ENCODE measurements around the gene NHLRC4. TPM values are rescaled to one million over a fixed set of nuclear protein-coding genes. Genes with fewer than 3 reads are reported as not detected.
"Not testable (repeated sequence)": the region's sequence is repeated elsewhere in the genome, so short reads cannot be mapped to it uniquely, and the experiment has no call there.

NHLRC4 gene
- total RNA-seq, 1 donor from 2014 or later: 0.38 TPM

DNA sequence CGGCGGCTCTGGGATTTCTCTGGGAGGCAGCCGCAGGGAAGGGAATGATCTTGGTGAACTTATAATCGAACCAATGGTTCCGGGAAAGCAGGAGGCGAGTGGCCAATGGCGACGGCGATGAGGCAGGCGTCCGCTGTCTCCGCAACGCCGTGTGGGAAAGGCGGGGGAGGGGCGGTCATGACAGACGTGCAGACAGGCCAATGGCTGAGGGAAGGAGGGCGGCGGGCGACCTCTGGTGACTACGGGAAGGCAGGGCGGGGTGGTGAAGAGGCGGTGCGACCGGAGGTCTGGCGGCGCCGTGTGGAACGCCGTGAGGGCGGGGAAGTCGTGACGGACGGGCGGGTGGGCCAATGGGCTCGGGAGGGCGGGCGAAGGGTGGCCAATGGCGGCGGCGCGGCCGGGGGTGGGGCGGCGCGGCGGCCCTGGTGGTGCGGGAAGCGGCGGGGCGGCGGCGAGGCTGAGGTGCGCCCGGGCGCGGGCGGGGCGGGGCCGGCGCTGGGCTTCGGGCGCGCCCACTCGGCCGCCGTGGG lies 22.9 kb downstream of the NHLRC4 start, which contains the start of gene RAB40C:
Gene RAB40C, plus strand, starts transcription at position 409 of the 530 bp plus-strand sequence. CDS start 226 bp downstream, outside the sequence.
- DNase-seq (peak; percentile 99), ATAC-seq (ENCODE audit: poor library complexity) (peak; percentile 95)
- intact Hi-C loops (cut with DNase I): loop anchor here (5.0 kb wide), 1 partner anchor 48 kb away; the partner anchor contains the start of gene METTL26

DNA sequence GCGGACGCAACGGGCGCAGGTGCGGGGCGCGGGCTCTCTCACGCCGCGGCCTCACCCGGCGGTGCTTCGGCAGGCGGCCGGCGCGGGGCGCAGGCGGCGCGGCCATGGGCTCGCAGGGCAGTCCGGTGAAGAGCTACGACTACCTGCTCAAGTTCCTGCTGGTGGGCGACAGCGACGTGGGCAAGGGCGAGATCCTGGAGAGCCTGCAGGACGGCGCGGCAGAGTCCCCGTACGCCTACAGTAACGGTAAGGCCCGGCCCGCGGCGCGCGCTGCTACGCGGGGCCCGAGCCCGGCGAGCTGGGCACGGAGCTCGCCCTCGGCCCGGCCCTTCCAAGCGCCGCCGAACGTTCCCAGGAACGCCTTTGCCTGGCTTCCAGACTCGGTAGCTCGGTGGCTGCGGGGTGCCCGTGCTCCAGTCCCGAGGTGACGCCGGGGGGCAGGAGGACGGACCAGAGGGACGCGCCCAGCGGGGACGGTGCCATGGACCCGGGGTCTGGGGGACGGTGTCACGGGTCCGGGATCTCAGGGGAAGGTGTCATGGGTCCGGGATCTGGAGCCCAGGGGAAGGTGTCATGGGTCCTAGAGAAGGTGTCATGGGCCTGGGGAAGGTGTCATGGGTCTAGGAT lies 23.5 kb downstream of the NHLRC4 start:
- ATAC-seq (ENCODE audit: poor library complexity) (no peak), DNase-seq (peak; percentile 63)
- intact Hi-C loops (cut with DNase I): no loop called here

DNA sequence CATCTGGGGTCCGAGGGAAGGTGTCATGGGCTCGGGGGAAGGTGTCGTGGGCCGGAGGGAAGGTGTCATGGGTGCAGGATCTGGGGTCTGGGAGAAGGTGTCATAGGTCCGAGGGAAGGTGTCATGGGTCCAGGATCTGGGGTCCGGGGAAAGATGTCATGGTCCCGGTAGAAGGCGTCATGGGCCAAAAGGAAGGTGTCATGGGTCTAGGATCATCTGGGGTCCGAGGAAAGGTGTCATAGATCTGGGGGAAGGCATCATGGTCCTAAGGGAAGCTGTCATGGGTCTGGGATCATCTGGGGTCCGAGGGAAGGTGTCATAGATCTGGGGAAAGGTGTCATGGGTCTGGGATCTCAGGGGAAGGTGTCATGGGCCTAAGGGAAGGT lies 24.0 kb downstream of the NHLRC4 start:
- no peak for ATAC-seq (ENCODE audit: poor library complexity)
- intact Hi-C loops (cut with DNase I): no loop called here
- no peak for DNase-seq

DNA sequence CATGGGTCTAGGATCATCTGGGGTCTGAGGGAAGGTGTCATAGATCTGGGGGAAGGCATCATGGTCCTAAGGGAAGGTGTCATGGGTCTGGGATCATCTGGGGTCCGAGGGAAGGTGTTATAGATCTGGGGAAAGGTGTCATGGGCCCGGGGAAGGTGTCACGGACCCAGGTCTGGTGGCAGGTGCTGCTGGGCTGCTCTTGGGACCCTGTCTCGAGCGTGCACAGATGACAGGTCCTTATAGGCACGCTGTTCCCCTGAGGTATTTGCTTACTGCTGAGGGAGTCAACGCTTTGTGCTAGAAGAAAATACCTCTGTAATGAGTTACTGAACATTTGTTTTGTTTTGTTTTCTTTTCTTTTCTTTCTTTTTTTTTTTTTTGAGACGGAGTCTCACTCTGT lies 24.4 kb downstream of the NHLRC4 start:
- DNase-seq (no peak), ATAC-seq (ENCODE audit: poor library complexity) (no peak)
- intact Hi-C loops (cut with DNase I): no loop called here

DNA sequence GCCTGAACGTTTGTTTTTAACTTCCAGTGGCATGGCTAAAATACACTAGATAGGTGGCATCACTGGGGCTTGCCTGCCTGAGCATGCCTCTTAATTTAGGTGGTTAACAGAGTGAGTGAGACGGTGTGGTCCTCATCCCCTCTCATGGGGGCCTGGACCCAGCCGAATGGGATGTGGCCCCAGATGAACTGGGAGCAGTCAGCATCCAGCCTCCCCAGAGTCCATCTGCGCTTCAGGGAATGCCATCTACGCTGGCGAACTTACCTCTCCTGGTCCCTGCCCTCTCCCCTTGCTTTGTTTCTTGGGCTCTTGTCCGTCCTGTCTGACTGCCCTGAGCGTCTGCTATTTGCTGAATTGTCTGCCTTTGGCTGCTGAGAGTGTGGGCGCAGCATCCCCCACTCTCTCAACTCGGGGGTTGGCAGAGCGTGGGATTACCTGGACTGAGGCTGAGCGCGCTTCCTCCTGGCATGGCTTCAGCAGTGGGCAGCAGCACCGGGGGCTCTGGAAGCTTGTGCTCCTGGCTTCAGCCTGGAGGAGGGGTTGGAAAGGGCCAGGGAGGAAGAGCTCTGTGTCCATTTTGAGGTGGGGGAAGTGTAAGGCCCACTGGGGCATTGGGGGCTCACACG lies 25.2 kb downstream of the NHLRC4 start:
- DNase-seq: no peak

DNA sequence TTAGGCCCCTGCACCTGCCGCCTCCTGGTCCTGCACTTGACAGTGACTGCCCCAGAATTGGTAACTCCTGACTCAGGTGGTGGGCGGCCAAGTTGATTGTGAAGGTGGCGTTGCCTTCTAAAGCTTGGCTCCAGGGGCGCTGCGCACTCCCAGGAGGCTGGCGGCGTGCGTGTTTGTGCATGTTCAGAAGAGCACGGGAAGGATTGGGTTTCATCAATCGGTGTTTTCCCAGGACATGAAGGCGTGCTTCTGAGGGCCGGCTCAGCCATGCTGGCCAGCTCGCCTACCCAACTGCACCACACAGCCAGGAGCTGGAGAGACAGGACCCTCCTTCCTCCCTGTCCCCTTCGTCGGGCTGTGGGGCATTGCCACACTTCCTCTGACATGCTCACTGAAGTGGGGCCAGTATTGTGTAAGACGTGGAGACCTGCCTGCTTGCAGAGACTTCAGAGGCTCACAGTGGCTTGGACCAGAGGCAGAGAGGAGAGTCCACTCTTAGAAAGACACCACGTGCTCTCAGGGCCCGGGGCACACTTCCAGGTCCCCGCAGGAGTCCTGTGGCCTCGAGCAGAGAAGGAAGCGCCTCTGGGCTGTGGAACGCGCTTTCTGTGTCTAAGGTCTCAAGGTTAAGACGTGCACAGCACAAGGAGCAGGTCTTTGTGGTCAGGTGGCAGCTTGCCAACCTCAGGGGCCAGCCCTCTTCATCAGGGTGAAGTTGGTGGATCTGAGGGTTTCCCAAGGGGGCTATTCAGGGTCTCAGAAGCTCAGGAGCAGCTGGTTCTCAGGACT lies 25.9 kb downstream of the NHLRC4 start:
- DNase-seq (peak; percentile 68), ATAC-seq (ENCODE audit: poor library complexity) (no peak)
- intact Hi-C loops (cut with DNase I): no loop called here

More for the DNA sequence above, 25.2 kb downstream of the NHLRC4 start:
- ATAC-seq (ENCODE audit: poor library complexity): no peak
- intact Hi-C loops (cut with DNase I): no loop called here

DNA sequence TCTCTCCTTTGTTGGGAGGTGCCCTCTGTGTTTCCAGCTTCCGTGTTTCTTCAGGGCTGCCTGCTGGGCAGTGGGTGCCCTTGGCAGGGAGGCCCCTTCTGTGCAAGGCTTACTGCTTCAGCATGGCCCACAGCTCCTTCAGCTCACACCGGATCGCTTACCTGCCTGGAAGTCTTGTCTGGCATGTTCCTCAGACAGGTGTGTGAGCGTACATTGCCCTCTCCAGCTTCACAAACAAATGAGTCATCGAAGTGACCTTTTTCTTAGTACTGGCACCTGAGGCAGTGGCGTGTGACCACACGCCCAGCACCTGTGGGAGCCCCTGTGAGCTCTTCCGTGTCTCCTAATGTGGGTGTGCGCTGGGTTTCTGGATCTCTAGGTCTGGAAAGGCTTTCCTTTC lies 26.6 kb downstream of the NHLRC4 start:
- intact Hi-C loops (cut with DNase I): no loop called here
- no peak for DNase-seq

DNA sequence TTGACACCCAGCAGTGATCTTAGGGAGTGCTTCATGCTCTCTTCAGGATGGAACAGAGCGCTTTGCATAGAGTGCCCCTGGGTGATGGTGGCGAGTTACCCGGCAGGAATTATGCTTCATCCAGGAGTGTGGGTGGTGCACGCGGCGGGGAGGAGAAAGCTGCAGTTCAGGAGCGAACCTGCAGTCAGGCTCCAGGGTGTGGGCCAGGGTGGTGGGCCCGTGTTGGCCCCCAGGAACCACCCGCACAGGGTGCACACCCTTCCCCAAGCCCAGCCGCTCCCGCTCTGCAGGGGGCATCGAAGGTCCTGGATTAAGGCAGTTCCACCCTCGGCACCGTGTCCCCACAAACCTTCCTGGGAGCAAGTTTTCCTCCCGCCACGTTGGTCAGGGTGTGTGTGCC lies 27.0 kb downstream of the NHLRC4 start:
- intact Hi-C loops (cut with DNase I): no loop called here
- no peak for ATAC-seq (ENCODE audit: poor library complexity)
- no peak for DNase-seq

More for the DNA sequence above, 26.6 kb downstream of the NHLRC4 start:
- no peak for ATAC-seq (ENCODE audit: poor library complexity)

DNA sequence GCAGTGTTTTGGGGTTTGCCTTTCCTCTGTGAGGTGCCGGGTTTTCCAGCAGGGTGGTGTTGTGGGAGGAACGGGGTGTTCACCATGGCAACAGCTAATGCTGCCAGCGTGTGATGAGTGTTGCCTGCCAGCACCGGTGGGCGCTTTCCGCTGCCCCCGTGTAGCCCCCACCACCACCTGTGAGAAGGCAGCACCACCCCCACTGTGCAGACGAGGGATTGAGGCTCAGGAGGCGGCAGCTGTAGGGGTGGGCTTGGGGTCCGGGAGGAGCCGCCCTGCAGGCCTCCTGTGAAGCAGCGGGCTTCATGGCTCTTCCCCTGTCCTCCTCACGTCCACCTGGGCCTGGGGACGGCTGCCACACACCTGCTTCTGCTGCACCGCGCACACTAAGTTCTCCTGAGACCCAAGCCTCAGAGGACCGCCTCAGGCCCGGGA lies 28.3 kb downstream of the NHLRC4 start:
- DNase-seq: no peak
- intact Hi-C loops (cut with DNase I): no loop called here
- no peak for ATAC-seq (ENCODE audit: poor library complexity)

DNA sequence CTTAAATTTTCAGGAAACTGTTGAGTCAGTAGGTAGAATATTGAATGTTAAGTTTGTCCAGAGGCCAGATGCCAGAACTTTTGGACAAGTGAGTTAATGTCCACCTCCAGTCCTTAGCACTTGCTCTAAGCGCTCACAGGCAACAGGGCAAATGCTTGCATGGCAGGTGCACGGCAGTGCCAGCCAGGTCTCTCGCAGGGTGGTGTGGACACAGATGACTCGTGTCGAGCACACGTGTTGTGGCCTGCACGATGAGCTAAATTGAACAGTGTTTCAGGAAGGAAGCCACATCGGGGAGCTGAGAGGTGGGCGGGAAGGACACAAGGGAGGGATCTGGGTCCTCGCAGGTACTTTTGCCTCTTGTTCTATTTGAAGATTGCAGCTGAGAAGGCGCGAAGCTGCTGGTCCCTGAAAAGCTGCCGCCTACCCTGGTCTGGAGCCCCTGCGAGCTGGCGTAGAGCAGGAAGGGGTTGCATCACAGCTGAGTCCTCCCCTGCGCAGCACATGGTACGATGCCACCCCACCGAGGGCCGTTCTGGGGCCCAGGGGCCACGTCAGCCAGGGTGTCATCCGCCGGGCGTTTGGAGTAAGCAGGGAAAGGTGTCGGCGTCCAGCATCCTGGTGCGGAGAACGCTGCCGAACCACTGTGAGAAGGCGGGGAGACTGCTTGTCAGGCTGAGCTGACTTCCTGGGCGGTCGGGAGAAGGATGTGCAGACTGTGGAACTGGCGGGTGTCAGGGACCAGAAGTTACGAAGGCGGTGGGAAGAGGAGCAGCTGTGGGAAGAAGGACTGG lies 29.3 kb downstream of the NHLRC4 start:
- ATAC-seq (ENCODE audit: poor library complexity) (no peak), DNase-seq (no peak)
- intact Hi-C loops (cut with DNase I): no loop called here

DNA sequence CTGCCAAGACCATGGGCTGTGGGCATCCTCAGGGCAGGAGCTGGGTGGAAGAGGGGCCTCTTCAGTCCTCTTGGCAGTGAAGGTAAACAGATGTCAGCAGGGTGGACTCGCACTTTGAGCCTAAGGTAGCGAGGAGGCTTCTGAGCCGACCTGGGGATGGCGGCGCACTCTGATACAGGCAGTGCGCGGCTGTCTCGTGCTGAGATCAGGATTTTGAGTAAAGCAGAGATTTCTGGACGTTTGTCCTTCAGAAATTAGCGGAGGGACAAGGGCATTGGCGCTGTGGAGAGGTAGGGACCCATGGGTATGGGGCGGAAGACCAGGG lies 29.9 kb downstream of the NHLRC4 start:
- intact Hi-C loops (cut with DNase I): no loop called here
- no peak for ATAC-seq (ENCODE audit: poor library complexity)
- no peak for DNase-seq

DNA sequence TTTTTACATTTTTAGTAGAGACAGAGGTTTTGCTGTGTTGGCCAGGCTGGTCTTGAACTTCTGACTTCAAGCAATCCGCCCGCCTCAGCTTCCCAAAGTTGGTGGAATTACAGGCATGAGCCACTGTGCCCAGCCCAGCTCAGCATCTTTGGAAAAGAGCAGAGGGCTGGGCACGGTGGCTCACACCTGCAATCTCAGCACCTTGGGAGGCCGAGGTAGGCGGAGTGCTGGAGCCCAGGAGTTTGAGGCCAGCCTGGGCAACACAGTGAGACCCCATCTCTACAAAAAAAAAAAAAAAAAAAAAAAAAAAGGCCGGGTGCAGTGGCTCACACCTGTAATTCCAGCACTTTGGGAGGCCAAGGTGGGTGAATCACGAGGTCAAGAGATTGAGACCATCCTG lies 30.9 kb downstream of the NHLRC4 start:
- intact Hi-C loops (cut with DNase I); ATAC-seq (ENCODE audit: poor library complexity); DNase-seq: not testable (repeated sequence)

DNA sequence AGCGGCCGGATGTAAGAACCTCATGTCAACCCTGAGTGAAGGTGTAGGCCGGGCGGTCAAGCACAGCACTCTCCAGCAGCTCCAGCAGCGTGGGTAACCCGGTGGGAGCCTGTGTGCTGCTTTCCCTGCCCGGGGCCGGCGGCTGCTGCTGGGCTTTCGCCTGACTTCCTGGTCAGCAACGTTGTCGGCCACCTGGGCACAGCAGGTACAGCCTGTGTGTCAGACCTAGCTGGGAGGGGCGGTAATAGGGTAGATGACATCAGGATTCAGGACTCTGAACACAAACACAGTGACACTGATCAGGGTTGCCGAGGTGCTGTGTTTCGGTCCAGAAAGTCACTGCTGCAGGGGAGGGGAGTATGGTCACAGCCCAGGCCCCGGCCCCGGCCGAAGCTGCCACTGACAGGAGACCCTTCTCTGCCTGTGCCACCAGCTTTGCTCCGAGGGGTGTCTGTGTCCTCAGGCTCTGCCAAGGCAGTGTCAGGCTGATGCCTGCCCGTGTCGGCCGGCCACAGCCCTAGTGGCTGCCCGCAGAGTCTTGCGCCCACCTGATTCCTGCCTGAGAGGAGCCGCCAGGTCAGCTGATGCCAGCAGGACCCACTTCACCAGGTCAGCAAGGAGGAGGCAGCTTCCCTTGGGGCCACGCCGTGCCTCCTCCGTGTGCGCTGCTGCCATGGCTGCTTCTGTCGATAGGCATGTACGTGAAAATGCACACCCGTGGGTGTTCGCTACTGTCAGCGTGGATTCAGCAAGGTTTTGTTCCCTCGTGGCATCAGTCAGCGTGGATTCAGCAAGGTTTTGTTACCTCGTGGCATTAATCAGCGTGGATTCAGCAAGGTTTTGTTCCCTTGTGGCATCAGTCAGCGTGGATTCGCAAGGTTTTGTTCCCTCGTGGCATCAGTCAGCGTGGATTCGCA lies 32.3 kb downstream of the NHLRC4 start:
- intact Hi-C loops (cut with DNase I): no loop called here
- DNase-seq (no peak), ATAC-seq (ENCODE audit: poor library complexity) (no peak)

DNA sequence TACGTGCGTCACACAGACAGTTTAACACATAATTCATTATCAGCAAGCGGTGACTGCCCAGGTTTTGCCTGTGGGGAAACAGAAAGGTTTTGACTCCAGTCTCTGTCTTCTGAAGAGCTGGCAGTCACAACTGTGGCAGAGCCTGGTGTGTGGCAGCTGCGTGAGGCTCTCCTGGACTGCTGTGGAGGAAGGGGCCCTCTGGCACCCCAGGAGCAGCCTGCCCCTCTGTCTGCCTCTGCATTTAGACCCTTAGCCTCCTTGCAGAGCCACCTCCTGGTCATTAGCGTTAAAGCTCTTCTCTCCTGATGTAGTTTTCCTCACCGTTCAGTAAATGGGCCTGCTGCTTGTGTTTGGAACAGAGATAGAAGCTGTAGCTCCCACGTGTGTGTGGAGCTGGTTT lies 34.0 kb downstream of the NHLRC4 start:
- intact Hi-C loops (cut with DNase I): no loop called here
- no peak for ATAC-seq (ENCODE audit: poor library complexity)
- no peak for DNase-seq

DNA sequence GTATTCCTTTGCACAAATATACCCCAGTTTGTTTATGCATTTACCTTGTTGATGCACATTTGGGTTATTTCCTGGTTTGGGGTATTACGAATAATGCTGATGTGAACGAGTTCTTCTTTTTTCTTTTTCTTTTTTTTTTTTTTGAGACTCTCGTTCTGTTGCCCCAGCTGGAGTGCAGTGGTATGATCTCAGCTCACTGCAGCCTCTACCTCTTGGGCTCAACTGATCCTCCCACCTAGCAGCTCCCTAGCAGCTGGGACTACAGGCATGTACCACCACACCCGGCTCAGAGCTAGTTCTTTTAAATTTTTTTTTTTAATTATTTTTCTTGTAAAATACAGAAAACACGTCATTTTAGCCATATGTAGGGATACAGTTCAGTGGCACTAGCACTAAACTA lies 37.1 kb downstream of the NHLRC4 start:
- DNase-seq (no peak), ATAC-seq (ENCODE audit: poor library complexity) (no peak)
- intact Hi-C loops (cut with DNase I): no loop called here

DNA sequence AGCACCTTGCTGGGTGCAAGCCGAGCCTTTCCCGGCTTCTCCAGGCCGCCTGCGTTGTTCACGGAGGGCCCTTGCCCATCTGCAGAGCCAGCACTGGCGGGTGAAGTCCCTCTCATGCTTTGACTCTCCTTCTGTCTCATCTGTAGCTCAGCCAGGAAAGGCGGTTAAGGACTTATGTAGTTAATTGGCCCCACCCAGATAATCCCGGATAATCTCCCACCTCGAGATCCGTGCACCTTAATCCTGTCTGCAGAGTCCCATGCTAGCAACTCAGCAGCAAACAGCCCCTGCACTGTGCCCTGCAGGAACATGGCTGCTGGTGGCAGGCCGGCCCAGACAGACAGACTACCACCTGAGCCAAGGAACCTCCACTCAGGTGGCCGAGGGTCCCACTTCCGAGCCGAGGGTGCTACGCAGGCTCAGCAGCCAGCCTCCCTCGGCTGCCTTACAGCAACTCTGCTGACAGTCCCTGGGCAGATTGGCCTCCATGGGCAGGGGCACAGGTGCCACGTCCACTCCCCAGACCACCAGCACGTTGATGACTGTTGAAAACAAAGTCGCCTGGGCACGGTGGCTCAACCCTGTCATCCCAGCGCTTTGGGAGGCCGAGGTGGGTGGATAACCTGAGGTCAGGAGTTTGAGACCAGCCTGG lies 40.0 kb downstream of the NHLRC4 start:
- no peak for DNase-seq

DNA sequence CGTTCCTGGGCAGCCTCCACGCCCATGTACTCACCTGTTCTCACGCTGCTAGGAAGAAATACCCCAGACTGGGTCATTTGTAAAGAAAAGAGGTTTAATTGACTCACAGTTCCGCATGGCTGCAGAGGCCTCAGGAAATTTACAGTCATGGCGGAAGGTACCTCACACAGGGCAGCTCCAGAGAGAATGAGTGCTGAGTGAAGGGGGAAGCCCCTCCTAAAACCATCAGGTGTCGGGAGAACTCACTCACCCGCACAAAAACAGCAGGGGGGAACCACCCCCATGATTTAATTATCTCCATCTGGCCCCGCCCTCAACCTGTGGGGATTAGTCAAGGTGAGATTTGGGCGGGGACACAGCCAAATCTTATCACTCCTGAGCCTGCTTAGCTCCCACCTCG lies 41.2 kb downstream of the NHLRC4 start:
- intact Hi-C loops (cut with DNase I): no loop called here
- ATAC-seq (ENCODE audit: poor library complexity): no peak
- no peak for DNase-seq

More for the DNA sequence above, 40.0 kb downstream of the NHLRC4 start:
- ATAC-seq (ENCODE audit: poor library complexity): no peak
- intact Hi-C loops (cut with DNase I): no loop called here
